WTC11 (cell line): ENCODE data around the gene PDE3B. TPM values are rescaled to one million over a fixed set of nuclear protein-coding genes. Genes with fewer than 3 reads are reported as not detected.

Source experiments
- ATAC-seq: fragments of 200-7000 bp; cut with Tn5 transposase; 2 replicates; pipeline ENCODE4 v1.10.0; 2021; ENCODE audit warnings: mild to moderate bottlenecking, moderate library complexity
- CTCF ChIA-PET: fragments of 300-600 bp; sonication (Branson Sonifier 250); formaldehyde crosslinking; loops from one replicate; lab custom pipeline; 2021; ENCODE audit warnings: antibody characterized with exemption; lab: Charles Lee
- POLR2A ChIA-PET: fragments of 350-600 bp; sonication (Branson Sonifier 250); formaldehyde crosslinking; loops from one replicate; lab custom pipeline; 2021; ENCODE audit warnings: antibody characterized with exemption; lab: Charles Lee
- DNase-seq: peaks from one replicate; pipeline ENCODE4 v3.0.0; 2021; ENCODE audit warnings: low spot score
- H3K27ac Mint-ChIP-seq: 2 replicates; pipeline ENCODE4 v1.8.0; 2021; ENCODE audit warnings: mixed read lengths
- H3K27me3 Mint-ChIP-seq: 2 replicates; pipeline ENCODE4 v1.8.0; 2021; ENCODE audit warnings: low read depth, mild to moderate bottlenecking, moderate library complexity, mixed read lengths
- H3K36me3 Mint-ChIP-seq: 2 replicates; pipeline ENCODE4 v1.8.0; 2021; ENCODE audit warnings: mixed read lengths
- H3K4me1 Mint-ChIP-seq: 2 replicates; pipeline ENCODE4 v1.8.0; 2022; ENCODE audit warnings: mixed read lengths
- H3K4me3 Mint-ChIP-seq: 2 replicates; pipeline ENCODE4 v1.8.0; 2021; ENCODE audit warnings: mild to moderate bottlenecking, moderate library complexity, mixed read lengths
- H3K9me3 Mint-ChIP-seq: 2 replicates; pipeline ENCODE4 v1.8.0; 2021; ENCODE audit warnings: mixed read lengths
- ARID4B ChIP-seq: sonication (generic); formaldehyde crosslinking; IDR thresholded peaks from 2 replicates; pipeline ENCODE4 v1.8.0; 2023; ENCODE audit warnings: missing genetic modification reagents, mild to moderate bottlenecking, borderline replicate concordance
- CREB1 ChIP-seq: sonication (generic); formaldehyde crosslinking; IDR thresholded peaks from 2 replicates; pipeline ENCODE4 v1.8.0; 2023; ENCODE audit warnings: mild to moderate bottlenecking, missing genetic modification reagents
- GRHL2 ChIP-seq: fragments of 250-450 bp; sonication (Bioruptor Pico); IDR thresholded peaks from 2 replicates; pipeline ENCODE4 v1.8.0; 2022; ENCODE audit warnings: mild to moderate bottlenecking, moderate library complexity; ENCODE audit not compliant: insufficient replicate concordance, severe bottlenecking
- KAT7 ChIP-seq: sonication (generic); formaldehyde crosslinking; IDR thresholded peaks from 2 replicates; pipeline ENCODE4 v1.8.1; 2023; ENCODE audit warnings: missing genetic modification reagents, mild to moderate bottlenecking, borderline replicate concordance
- MYBL2 ChIP-seq: sonication (generic); formaldehyde crosslinking; IDR thresholded peaks from 2 replicates; pipeline ENCODE4 v1.8.1; 2023; ENCODE audit warnings: mild to moderate bottlenecking, moderate library complexity, missing genetic modification reagents
- NR2C2 ChIP-seq: sonication (generic); formaldehyde crosslinking; IDR thresholded peaks from 2 replicates; pipeline ENCODE4 v1.8.0; 2022; ENCODE audit warnings: mild to moderate bottlenecking, missing genetic modification reagents
- NR3C1 ChIP-seq: sonication (generic); formaldehyde crosslinking; conservative IDR thresholded peaks from 2 replicates; pipeline ENCODE4 v1.8.1; 2023; ENCODE audit warnings: low read depth, mild to moderate bottlenecking, missing genetic modification reagents
- RELA ChIP-seq: sonication (generic); formaldehyde crosslinking; IDR thresholded peaks from 2 replicates; pipeline ENCODE4 v1.8.1; 2022; ENCODE audit warnings: missing genetic modification reagents, mild to moderate bottlenecking, borderline replicate concordance
- SMAD4 ChIP-seq: sonication (generic); formaldehyde crosslinking; IDR thresholded peaks from 2 replicates; pipeline ENCODE4 v1.8.0; 2022; ENCODE audit warnings: mild to moderate bottlenecking, missing genetic modification reagents
- TCF7 ChIP-seq: sonication (generic); formaldehyde crosslinking; IDR thresholded peaks from 2 replicates; pipeline ENCODE4 v1.8.0; 2022; ENCODE audit warnings: mild to moderate bottlenecking, low read depth, missing genetic modification reagents, moderate library complexity
- ZNF532 ChIP-seq: fragments of 250-450 bp; sonication (Bioruptor Pico); IDR thresholded peaks from 2 replicates; pipeline ENCODE4 v1.9.0; 2021; ENCODE audit warnings: mild to moderate bottlenecking, borderline replicate concordance
- total RNA-seq: library from RNA; stranded (reverse); gene quantifications from 3 replicates; pipeline ENCODE4 v1.2.3, GENCODE V29; 2021
- TF ChIP-seq, protein P1 (sequence below): sonication (generic); formaldehyde crosslinking; IDR thresholded peaks from 2 replicates; pipeline ENCODE4 v1.8.1; 2023; ENCODE audit warnings: mild to moderate bottlenecking, missing genetic modification reagents
- TF ChIP-seq, protein P2 (sequence below): fragments of 200-600 bp; IDR thresholded peaks from 2 replicates; pipeline ENCODE4 v1.8.0; 2022; ENCODE audit warnings: antibody characterized with exemption

The PDE3B gene
- total RNA-seq, 1 experiment from 2014 or later: 9.6 TPM

DNA sequence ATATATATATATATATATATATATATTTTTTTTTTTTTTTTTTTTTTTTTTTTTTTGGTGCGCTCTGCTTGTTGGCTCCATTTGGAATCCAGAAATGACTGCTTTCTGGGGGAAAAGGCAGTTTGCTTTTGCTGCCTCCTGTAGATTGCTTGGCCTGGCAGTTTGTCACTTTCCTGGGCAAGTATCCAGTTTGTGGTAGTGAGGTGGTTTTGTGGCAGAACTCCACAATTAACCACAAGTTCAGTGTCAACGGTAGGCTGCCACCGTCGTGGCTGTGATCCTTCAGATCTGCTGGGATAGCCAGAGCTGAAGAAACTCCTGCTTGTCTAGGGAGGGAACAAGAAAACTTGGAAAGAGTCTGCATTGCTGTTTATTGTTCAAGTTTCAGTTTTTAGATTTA lies 5.0 kb upstream of the PDE3B start:
- no peaks in the 10 kb centered on the region for H3K9me3 Mint-ChIP-seq
- no peak overlapping the region for H3K4me3 Mint-ChIP-seq
- DNase-seq: no peak
- peaks cover 28% of the 10 kb centered on the region for H3K27me3 Mint-ChIP-seq
- CTCF ChIA-PET: interaction anchor here (0.6 to 1.6 kb wide), 3 partner anchors 16 to 1760 kb away, joined by 6 to 11 read pairs (median 7); no protein-coding TSS in a partner anchor
- peaks cover 15% of the 10 kb centered on the region for H3K4me1 Mint-ChIP-seq
- no peak for ATAC-seq
- H3K36me3 Mint-ChIP-seq: no peaks in the 10 kb centered on the region
- POLR2A ChIA-PET: interaction anchor here (0.6 kb wide), 1 partner anchor 17 kb away, joined by 3 read pairs; no protein-coding TSS in a partner anchor
- H3K27ac Mint-ChIP-seq: no peak overlapping the region
- TF ChIP-seq ZNF532 (no peak), GRHL2 (CRISPR knock-in tag) (no peak), SMAD4 (no peak), TCF7 (CRISPR knock-in tag) (no peak), ARID4B (CRISPR knock-in tag) (no peak), NR3C1 (CRISPR knock-in tag) (no peak), MYBL2 (no peak), KAT7 (CRISPR knock-in tag) (no peak)
- TF ChIP-seq, protein P1, sequence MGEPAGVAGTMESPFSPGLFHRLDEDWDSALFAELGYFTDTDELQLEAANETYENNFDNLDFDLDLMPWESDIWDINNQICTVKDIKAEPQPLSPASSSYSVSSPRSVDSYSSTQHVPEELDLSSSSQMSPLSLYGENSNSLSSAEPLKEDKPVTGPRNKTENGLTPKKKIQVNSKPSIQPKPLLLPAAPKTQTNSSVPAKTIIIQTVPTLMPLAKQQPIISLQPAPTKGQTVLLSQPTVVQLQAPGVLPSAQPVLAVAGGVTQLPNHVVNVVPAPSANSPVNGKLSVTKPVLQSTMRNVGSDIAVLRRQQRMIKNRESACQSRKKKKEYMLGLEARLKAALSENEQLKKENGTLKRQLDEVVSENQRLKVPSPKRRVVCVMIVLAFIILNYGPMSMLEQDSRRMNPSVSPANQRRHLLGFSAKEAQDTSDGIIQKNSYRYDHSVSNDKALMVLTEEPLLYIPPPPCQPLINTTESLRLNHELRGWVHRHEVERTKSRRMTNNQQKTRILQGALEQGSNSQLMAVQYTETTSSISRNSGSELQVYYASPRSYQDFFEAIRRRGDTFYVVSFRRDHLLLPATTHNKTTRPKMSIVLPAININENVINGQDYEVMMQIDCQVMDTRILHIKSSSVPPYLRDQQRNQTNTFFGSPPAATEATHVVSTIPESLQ (CRISPR knock-in tag): no peak
- TF ChIP-seq, protein P2, sequence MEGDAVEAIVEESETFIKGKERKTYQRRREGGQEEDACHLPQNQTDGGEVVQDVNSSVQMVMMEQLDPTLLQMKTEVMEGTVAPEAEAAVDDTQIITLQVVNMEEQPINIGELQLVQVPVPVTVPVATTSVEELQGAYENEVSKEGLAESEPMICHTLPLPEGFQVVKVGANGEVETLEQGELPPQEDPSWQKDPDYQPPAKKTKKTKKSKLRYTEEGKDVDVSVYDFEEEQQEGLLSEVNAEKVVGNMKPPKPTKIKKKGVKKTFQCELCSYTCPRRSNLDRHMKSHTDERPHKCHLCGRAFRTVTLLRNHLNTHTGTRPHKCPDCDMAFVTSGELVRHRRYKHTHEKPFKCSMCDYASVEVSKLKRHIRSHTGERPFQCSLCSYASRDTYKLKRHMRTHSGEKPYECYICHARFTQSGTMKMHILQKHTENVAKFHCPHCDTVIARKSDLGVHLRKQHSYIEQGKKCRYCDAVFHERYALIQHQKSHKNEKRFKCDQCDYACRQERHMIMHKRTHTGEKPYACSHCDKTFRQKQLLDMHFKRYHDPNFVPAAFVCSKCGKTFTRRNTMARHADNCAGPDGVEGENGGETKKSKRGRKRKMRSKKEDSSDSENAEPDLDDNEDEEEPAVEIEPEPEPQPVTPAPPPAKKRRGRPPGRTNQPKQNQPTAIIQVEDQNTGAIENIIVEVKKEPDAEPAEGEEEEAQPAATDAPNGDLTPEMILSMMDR: no peak

DNA sequence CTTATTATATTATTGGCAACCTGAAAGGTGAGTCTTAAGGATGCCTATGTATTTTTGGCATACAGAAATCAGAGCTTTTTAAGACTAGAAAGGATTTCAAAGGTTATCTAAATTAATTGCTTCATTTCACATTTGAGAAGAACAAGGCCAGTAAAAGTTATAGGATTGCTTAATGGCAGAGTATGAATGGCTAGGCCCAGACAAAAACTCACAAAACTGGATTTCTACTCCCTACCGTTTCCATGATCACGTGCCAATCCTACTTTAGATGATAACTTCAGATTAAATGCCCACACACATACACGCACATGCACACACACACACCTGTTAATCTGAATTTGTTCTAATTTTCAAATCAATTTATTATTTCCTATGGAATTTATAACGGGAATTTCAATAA lies 1.8 kb upstream of the PDE3B start:
- no peak overlapping the region for H3K4me3 Mint-ChIP-seq
- no peak for TF ChIP-seq RELA (CRISPR knock-in tag)
- no peak for TF ChIP-seq NR2C2 (CRISPR knock-in tag)
- no peak for TF ChIP-seq CREB1 (CRISPR knock-in tag)
- no peak overlapping the region for H3K27ac Mint-ChIP-seq
- POLR2A ChIA-PET: no interaction called here
- H3K36me3 Mint-ChIP-seq: no peaks in the 10 kb centered on the region
- no peak for ATAC-seq
- peaks cover 33% of the 10 kb centered on the region for H3K27me3 Mint-ChIP-seq
- no peak for DNase-seq
- CTCF ChIA-PET: interaction anchor here (1.2 kb wide), 1 partner anchor 266 kb away, joined by 3 read pairs; no protein-coding TSS in a partner anchor
- H3K4me1 Mint-ChIP-seq: peaks cover 24% of the 10 kb centered on the region
- no peaks in the 10 kb centered on the region for H3K9me3 Mint-ChIP-seq
